GM19372 (cell line): Measurements from ENCODE around the gene SLC5A5.
A peak's percentile ranks its signal among the peaks of the same experiment; 100 is the strongest.

Source experiments
- ATAC-seq: cut with Tn5 transposase; IDR thresholded peaks from one replicate; pipeline ENCODE4 v1.9.1; 2021; ENCODE audit warnings: mild to moderate bottlenecking, low read depth, moderate library complexity; ENCODE audit not compliant: unreplicated experiment

The SLC5A5 gene

DNA sequence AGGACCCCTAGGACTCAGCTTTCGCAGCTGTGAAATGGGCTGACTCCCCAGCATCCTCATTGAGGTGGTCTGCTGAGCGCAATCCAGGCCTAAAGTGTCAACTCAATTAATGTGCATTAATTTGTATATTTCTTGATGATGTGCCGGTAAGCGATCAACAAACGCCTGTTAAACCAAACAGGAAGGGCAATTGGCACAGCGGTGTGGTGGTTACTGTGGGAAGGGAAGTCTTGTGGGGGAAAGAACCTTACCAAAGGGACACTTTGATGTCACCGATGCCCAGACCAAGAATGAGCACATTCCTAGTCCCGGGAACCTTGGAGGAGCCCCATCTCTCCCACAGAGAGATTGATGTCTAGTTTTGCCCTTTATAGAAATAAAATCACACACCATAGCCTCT is 25.6 kb upstream of the SLC5A5 start:
- ATAC-seq = no peak

DNA sequence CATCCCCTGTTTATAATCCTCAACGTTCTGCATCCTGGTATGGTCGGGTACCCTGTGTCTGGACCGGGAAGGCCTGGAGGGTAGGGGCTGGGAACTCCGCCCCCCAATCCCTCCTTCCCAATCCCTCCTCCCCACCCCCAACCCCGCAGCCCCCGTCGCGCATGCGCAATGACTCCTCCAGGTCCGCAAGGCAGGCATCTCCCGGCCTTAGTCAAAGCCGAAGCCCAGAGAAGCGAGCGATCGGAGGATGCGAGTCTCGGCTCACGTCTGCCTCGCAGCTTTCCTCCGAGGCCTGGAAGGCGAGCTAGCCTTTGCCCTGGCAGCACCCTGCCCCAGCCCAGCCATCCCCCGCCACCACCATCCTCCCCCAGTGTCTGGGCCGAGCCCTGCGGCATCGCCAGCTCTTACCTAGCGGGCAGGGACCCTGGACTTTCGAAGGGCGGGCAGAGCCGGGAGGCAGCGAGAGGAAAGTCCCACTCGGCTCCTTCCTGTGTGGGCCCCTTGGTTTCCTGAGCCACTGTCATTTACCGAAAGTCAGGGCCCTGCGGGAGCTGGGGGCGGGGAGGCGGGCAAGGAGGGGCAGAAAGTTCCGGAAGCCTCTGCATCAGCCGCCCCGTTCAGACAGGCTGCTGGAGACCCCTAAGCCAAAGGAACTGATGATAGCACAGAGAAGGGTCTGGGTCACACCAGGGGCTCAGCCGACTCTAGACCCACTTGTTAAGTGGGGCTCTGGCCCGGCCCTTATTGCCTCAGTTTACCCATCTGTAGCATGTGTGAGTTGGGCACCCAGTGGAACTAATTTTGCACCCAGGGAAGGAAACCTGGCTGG is 24.0 kb upstream of the SLC5A5 start, which contains the start of gene JAK3:
TSS of gene JAK3 (minus strand) at position 445 of the 829 bp plus-strand sequence. CDS start 3,565 bp downstream, outside the sequence.
- no peak for ATAC-seq

DNA sequence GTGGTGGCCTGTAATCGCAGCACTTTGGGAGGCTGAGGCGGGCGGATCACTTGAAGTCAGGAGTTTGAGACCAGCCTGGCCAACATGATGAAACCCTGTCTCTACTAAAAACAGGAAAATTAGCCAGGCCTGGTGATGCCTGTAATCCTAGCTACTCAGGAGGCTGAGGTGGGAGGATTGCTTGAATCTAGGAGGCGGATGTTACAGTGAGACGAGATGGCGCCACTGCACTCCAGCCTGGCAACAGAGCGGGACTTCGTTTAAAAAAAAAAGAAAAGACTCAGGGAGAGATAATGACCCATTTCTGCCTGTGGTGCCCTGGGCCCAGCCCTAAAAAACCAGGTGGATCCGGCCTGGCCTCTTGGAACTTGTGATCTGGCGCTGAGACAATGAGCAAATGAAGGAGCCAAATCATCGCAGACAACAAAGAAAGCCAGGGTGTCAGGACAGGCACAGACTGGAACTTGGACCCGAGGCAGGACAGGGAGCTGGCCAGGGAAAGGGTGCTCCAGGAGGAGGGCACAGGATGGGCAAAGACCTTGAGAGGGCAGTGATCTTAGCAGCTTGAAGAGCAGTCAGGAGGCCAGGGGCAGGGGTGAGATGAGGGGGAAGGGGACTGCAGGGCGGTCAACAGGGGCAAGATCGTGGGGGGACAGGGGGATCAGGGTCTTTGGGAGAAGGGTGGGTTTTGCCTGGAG is 23.0 kb upstream of the SLC5A5 start:
- ATAC-seq = no peak

DNA sequence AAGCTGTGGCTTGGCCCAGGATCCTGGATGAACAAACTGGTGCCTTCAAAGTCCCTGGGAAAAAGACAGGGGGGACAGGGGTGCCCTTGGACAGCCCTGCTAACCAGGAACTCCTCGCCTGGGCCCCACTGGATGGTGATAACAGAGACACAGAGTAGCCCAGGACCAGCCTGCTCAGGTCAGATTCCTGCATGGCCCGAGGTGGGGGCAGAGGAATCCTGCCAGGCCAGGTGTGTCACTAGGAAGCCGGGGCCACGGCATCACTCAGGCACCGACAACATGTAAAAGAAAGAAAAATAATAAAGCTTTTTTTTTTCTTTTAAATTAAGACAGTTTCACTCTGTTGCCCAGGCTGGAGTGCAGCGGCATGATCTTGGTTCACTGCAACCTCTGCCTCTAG is 17.7 kb upstream of the SLC5A5 start:
- ATAC-seq = no peak

DNA sequence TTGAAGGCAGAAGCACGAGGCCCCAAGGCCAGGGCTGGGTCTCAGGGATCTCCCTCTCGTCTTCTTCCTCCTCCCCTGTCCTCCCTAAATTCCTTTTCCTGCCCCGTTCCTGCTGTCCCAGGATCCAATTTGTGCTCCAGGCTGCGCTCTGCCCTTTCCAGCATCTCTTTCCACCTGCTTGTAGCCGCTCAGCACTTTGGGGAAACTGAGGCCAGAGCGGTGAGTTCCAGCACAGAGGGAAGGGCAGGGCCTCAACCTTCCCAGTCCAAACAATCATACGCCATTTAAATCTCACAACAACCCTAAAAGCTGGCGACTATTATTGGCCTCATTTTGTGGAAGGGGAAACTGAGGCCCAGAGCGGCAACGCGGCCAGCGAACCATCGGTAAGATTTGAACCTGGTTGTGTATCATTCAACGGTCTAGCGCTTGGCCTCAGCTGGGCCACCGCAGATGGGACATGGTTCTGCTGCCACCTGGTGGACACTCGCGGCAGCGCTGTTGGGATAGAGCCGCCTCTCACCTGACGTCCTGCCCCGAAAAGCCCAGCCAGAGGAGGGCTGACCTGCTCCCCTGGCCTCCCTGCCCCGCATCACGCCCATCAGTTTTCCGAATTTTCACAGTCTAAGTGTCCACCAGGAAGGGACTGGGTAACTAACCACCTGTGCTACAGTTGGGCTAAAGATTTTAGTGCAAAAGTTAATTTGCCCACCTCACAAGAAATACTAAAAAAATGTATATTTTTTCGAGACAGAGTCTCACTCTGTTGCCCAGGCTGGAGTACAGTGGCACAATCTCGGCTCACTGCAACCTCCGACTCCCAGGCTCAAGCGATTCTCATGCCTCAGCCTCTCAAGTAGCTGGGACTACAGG is 16.2 kb upstream of the SLC5A5 start:
- ATAC-seq = no peak

DNA sequence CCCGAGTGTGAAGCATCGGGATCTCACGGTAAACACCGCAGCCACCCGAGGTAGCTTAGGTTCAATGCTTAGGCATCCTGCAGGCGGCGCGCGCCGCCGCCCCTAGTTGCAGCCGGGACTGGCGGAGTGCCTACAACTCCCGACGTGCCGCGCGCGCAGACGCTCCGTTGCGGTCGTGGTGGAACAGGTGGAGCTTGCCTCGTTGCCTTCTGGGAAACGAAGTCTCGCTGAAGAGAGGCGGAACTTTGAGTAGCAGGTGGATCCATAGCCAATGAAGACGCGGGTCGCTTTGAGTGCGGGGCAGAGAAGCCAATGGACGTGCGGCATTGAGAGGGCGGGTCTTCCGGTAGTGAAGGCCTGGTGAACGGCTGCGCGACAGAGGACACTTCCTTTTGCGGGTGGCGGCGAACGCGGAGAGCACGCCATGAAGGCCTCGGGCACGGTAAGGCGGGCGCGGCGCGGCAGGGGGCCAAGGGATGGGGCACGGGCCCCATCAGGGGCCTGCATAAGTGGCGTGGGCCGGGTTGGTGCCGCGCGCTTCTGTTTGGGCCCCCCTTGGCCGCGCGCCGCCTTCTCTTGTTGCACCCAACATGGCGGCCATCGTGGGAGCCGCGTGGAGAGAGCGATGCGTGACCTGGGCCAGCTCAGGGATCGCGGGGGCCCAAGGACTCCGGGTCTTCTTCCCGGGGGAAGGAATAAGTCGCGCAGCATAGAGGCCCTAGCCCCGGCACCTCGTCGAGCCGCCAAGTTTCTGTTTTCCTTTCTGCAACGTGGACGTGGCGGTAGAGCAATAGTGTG is 12.0 kb upstream of the SLC5A5 start, which contains the start of gene RPL18A:
TSS of gene RPL18A (plus strand) at position 378 of the 798 bp plus-strand sequence. CDS start at position 425, 47 bp downstream.
- ATAC-seq = peak; percentile 93

DNA sequence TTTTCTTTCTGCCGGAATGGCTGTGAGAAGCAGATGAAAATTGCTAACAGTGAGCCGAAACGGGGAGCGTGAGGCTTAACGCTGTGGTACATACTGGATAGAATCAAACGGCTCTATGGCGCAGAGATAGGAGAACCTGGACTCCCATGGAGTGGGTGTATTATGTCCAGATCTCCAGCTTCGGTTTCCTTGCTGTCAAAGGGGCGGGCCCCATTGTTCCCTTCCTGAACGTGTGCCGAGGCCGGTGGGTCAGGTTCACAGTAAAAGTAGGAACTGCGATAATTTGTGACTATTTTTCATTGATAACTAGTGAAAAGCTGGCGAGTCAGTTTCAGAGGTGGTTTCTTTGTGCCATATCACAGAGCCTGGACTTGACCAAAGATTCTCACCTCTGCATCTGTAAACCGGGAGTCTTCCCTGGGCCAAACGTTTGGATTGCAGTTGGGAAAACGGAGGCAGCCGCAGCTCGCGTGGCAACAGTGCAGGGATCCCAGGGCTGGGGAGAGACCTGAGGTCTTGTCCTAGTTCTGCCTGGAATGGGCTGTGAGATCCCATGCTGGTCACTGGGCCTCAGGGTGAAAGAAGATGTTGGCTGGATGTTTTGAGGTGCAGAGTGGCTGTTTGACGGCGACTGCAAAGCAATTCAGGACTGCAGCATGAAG is 11.3 kb upstream of the SLC5A5 start:
- ATAC-seq = no peak

DNA sequence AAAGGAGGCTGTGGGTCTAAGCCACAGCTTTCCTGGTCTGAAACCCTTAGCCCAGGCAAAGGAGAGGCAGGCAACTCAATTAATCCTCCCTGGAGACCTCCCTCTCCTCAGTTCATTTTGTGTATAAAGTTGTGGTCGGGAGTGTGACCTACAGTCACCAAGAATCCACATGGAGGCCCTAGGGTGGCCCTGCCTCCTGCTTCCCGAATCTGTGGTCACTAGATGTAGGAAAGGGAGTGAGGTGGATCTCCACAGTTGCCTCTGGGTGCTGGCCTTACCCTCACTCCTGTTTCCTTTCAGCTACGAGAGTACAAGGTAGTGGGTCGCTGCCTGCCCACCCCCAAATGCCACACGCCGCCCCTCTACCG is 10.8 kb upstream of the SLC5A5 start:
- ATAC-seq = no peak

DNA sequence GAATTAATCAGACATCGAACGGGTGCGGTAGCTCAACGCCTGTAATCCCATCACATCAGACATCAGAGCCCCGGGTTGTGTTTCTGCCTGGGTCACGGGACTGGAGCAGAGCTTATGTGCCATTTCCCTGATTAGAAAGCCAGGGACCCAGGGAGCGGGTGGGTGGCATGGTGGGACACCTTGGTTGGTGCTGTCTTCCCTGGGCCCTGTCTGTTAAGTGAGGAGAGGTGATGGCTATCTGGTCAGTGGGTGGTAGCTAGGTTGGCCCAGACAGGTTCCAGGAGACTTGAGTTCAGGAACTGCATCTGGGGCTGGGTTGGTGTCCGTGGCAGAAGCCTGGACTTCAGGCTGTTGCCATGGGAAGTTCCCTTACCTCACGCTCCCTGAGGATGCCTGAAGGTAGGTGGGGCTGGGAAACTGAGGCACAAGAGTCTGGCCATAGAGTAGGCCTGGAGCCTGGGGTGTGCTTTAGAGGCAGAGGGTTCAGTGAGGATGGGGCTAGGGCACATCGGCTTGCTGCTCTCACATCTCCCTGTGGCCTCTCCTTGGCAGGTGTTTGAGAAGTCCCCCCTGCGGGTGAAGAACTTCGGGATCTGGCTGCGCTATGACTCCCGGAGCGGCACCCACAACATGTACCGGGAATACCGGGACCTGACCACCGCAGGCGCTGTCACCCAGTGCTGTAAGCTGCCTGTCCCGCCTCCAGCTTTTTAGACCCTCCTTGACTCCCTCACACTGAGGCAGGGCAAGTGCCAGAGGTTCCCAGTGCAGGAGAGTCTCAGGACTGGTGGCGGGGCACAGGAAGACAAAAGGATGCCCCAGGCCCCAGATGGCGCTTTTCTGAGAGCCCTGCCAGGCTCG is 10.0 kb upstream of the SLC5A5 start:
- no peak for ATAC-seq

DNA sequence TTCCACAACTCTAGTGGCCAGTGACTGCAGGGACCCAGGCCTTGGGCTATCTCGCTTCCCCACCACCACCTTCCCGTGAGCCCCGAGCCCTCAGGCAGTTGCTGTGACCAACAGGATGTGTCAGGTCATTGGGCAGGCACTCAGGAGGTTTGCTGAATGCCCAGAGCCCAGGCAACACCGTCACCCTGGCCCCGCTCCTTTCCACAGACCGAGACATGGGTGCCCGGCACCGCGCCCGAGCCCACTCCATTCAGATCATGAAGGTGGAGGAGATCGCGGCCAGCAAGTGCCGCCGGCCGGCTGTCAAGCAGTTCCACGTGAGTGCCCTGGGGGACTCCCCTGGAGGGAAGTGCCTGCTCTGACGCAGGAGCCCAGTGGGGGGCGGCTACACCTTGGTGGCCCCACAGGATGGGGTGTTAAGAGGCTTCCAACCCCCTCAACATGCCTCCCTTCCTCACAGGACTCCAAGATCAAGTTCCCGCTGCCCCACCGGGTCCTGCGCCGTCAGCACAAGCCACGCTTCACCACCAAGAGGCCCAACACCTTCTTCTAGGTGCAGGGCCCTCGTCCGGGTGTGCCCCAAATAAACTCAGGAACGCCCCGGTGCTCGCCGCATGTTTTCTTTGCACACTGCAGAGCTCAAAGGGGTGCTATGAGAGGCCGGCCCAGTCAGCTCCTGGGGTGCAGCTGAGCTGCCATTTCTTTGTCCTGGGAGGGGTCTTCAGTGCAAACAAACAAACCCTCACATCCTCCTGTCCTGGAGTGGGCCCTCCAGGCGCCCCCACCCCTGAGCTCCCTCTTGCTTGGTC is 8.8 kb upstream of the SLC5A5 start:
- ATAC-seq = no peak

DNA sequence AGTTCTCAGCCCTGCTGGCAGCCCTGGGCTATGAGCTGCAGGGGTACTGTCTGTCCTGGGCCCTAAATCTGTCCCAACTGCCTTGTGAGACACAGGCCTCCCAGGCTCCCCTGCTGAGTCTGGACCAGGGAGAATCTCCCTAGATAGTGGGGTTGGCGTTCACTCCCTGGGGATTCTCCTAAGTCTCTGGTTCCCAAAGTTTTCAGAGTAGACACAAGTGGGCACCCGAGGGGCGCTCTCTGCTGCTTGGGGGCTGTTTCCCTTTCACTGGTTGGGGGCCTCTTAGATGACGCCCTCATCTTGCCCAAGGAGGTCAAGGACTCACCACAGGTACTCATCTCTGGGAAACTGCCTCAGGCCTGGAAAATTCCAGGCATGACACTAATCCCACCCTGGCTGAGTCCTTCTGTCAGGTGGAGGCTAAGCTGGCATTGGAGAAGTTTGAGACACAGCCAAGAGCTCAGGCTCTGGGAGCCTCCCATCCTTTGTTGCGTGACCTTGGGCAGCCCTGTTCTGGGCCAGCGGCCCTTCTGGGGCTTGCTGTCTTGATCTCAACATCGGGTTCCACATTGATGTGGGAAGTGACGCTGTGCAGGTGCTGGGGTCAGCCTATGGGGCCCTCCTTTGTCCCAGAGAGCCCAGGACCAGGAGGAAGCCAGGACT is 8.1 kb upstream of the SLC5A5 start:
- ATAC-seq = no peak

DNA sequence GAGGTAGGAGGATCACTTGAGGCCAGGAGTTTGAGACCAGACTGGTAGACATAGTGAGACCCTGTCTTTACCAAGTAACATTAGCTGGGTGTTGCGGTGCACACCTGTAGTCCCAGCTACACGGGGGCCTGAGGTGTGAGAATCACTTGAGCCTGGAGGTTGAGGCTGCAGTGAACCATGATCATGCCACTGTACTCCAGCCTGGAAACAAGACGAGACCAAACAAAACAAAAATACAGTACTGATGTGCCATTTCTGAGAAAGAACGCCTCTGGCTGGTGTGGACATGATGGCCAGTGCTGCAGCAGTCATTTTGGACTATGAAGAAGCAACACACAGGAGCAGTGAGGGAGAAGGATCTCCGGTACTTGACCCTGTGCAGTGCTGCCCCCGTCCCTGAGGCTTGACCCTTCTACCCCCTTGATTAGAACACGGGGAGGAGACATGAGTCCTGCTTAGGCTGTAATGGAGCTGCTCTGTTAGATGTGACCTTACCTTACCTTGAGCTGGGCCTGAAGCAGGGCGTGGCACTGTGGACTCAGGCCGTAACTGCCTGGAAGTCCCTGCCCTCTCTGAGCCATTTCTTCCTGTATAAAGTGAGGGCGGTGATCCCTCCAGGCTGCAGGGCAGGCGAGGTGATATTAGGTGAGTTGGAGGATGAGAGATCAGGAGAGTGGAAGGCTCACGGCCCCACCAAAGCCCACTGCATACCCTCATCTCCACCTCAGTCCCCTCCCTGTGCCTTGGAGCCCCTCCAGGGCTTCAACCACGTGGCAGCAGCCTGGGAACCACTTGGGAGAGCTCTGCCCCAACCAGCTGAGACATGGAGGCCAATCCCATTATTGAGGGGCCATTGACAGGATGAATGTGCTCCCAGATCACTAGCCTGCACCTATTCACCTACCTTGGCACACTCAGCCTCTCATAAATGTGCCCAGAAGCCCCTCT is 6.1 kb upstream of the SLC5A5 start:
- no peak for ATAC-seq

DNA sequence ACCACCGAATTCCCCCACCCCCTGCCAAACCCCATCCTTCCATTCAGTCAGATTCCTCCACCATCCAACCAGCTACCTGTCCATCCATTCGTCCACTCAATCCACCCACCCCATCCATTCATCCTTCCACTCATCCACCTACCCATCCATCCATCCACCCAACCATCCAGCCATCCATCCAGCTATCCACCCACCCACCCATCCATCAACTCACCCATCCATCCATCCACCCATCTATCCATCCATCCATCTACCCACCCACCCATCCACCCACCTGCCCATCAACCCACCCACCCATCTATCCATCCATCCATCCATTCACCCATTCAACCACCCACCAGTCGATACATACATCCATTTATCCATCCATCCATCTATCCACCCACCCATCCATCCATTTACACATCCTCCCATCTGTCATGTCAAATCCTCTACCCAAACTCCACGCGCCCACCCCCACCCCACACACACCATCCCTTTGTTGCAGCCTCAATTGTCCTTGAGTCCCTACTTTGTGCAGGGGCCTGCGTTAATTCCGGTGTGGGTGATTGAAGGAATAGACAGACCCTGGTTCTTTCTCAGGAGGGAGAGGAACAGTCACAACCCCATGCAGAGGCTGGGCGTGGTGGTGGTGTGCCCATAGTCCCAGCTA is 5.3 kb upstream of the SLC5A5 start:
- no peak for ATAC-seq

DNA sequence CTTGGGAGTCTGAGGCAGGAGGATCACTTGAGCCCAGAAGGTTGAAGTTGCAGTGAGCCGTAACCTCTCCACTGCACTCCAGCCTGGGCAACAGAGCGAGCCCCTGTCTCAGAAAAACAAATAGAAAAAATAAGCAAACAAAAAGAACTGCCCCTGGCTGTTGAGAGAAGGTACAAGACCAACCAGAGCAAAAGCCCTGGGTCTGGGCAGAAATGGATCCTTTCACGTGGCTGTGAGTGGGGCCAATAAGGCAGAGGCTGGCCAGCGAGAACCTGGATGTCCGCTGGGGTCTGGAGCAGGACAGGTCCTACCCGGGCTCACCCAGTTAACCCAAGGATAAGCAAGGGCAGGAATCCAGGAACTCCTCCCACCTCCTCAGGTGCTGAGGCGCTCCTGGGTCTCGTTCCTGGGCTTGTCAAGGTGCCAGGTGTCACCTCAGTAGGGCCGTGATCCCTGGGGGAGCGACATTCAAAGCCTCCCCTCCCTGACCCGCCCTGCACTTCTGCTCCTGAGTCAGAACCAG is 4.7 kb upstream of the SLC5A5 start:
- ATAC-seq = no peak

DNA sequence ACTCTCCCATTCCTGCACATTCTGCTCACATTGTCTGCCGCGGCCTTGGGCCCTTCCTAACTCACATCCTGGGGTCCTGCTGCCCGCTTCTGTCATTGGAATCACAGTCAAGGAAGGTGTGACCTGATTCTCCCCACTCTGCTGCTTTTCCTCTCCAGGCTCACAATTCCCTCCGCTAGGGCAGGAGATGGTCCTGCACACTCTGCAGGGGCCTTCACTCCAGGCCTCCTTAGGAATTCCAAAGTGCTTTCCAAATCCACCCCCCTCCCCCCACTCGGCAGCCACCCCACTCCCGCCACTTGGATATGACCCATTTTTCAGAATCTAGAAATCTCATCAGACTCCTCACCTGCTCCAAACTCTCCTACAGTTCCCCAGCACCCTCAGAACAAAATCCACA is 3.1 kb upstream of the SLC5A5 start:
- ATAC-seq = no peak
